ENCODE data around the gene DEFB121.
"Not testable (repeated sequence)": the region's sequence is repeated elsewhere in the genome, so short reads cannot be mapped to it uniquely, and the experiment has no call there.

DEFB121 gene

GRCh38 chr20:31406115-31406514, at the start of gene DEFB121:
TSS of gene DEFB121 (minus strand) at chr20:31406215. CDS start at chr20:31406152, 63 bp downstream.
- DNase-seq (ENCODE audit: low read depth in 2 of 2), result no peak

- no peak for DNase-seq (ENCODE audit: low read depth in 2 of 2)
Measured at GRCh38 chr20:31454361-31454760, 48.3 kb upstream of the DEFB121 start.

- no peak for DNase-seq (ENCODE audit: low read depth in 2 of 2)
Measured at GRCh38 chr20:31452575-31452974, 46.6 kb upstream of the DEFB121 start.

GRCh38 chr20:31449511-31450414, 43.7 kb upstream of the DEFB121 start:
- no peak for DNase-seq (ENCODE audit: low read depth in 2 of 2)

GRCh38 chr20:31446084-31446819, 40.2 kb upstream of the DEFB121 start:
- DNase-seq (ENCODE audit: low read depth in 2 of 2), result no peak

GRCh38 chr20:31440012-31440659, 34.1 kb upstream of the DEFB121 start, which contains the start of gene DEFB123:
TSS of gene DEFB123 (plus strand) at chr20:31440632. CDS start at chr20:31440699, 67 bp downstream.
- no peak for DNase-seq (ENCODE audit: low read depth in 2 of 2)

GRCh38 chr20:31430568-31431115, 24.6 kb upstream of the DEFB121 start:
- no peak for DNase-seq (ENCODE audit: low read depth in 2 of 2)

- DNase-seq (ENCODE audit: low read depth in 2 of 2), result not testable (repeated sequence)
Measured at GRCh38 chr20:31427576-31427975, 21.6 kb upstream of the DEFB121 start.

- DNase-seq (ENCODE audit: low read depth in 2 of 2), result not testable (repeated sequence)
Measured at GRCh38 chr20:31426891-31427551, 21.0 kb upstream of the DEFB121 start.

GRCh38 chr20:31425797-31426196, 19.8 kb upstream of the DEFB121 start:
- no peak for DNase-seq (ENCODE audit: low read depth in 2 of 2)

- DNase-seq (ENCODE audit: low read depth in 2 of 2), result no peak
Measured at GRCh38 chr20:31418307-31418706, 12.3 kb upstream of the DEFB121 start.

GRCh38 chr20:31415653-31416052, 9.6 kb upstream of the DEFB121 start:
- no peak for DNase-seq (ENCODE audit: low read depth in 2 of 2)

GRCh38 chr20:31414381-31414780, 8.4 kb upstream of the DEFB121 start:
- DNase-seq (ENCODE audit: low read depth in 2 of 2), result no peak

- no peak for DNase-seq (ENCODE audit: low read depth in 2 of 2)
Measured at GRCh38 chr20:31410011-31410410, 4.0 kb upstream of the DEFB121 start.

GRCh38 chr20:31403886-31404285, 2.1 kb downstream of the DEFB121 start:
- no peak for DNase-seq (ENCODE audit: low read depth in 2 of 2)

- DNase-seq (ENCODE audit: low read depth in 2 of 2), result no peak
Measured at GRCh38 chr20:31394900-31395299, 11.1 kb downstream of the DEFB121 start.

- no peak for DNase-seq (ENCODE audit: low read depth in 2 of 2)
Measured at GRCh38 chr20:31392836-31393235, 13.2 kb downstream of the DEFB121 start.

- DNase-seq (ENCODE audit: low read depth in 2 of 2), result no peak
Measured at GRCh38 chr20:31390490-31390889, 15.5 kb downstream of the DEFB121 start, which contains the start of gene DEFB119. TSS of gene DEFB119 (minus strand) at chr20:31390590. CDS start at chr20:31390483, 107 bp downstream.

- DNase-seq (ENCODE audit: low read depth in 2 of 2), result no peak
Measured at GRCh38 chr20:31374346-31374745, 31.7 kb downstream of the DEFB121 start.

GRCh38 chr20:31368301-31368700, 37.7 kb downstream of the DEFB121 start, which contains the start of gene DEFB118:
TSS of gene DEFB118 (plus strand) at chr20:31368601. CDS start at chr20:31368651, 50 bp downstream.
- DNase-seq (ENCODE audit: low read depth in 2 of 2), result no peak

GRCh38 chr20:31364272-31364671, 41.7 kb downstream of the DEFB121 start:
- not testable (repeated sequence) for DNase-seq (ENCODE audit: low read depth in 2 of 2)

Measured in stimulated activated CD8-positive, alpha-beta memory T cell treated with anti-CD3 and anti-CD28 coated beads, Interleukin-15, amount 100 ng/mL, for 4 hours (primary cell).